B cell (primary cell): ENCODE measurements around the gene PHLDA3. TPM values are rescaled to one million over a fixed set of nuclear protein-coding genes. Genes with fewer than 3 reads are reported as not detected.

ENCODE experiments used
- ATAC-seq: fragments of 200-7000 bp; cut with Tn5 transposase; one replicate; pipeline ENCODE4 v1.10.0; 2021; ENCODE audit warnings: low read depth, mild to moderate bottlenecking, moderate number of reproducible peaks, moderate library complexity
- CTCF ChIA-PET: fragments of 350-600 bp; sonication (Branson Sonifier 250); formaldehyde crosslinking; loops from one replicate; lab custom pipeline; 2021; ENCODE audit warnings: antibody characterized with exemption, inconsistent platforms; lab: Charles Lee
- POLR2A ChIA-PET: fragments of 350-600 bp; sonication (Branson Sonifier 250); formaldehyde crosslinking; loops from one replicate; lab custom pipeline; 2021; ENCODE audit warnings: antibody characterized with exemption; lab: Charles Lee
- DNase-seq: peaks from one replicate; pipeline ENCODE4 v3.0.0; 2013
- H2AFZ ChIP-seq: 2 replicates; pipeline ENCODE4 v1.6.1; 2012; ENCODE audit warnings: mild to moderate bottlenecking, low read depth, low read length; ENCODE audit not compliant: insufficient read depth, poor library complexity, severe bottlenecking
- H3K27ac ChIP-seq, 2 donors: 1 replicate in 1 of 2; 2 replicates in 1 of 2; pipeline ENCODE4 v1.5.1; 2012 to 2013; ENCODE audit warnings: low read length in 2 of 2, mild to moderate bottlenecking in 2 of 2, moderate library complexity in 1 of 2
- H3K27me3 ChIP-seq, 4 experiments: fragments of 200-600 bp in 1 of 4; sonication (generic) in 1 of 4; replicated peaks in 1 of 4; 1 replicate in 2 of 4; 2 replicates in 2 of 4; pipeline versions ENCODE4 v1.6.1 to v1.7.0; 2013 to 2016; ENCODE audit warnings: low read length in 3 of 4, mild to moderate bottlenecking in 2 of 4, mixed read lengths in 1 of 4, moderate library complexity in 1 of 4; ENCODE audit not compliant: insufficient read depth in 4 of 4, control insufficient read depth in 3 of 4; ENCODE audit errors: control extremely low read depth in 1 of 4
- H3K36me3 ChIP-seq, 2 experiments: replicated peaks in 1 of 2; 1 replicate in 1 of 2; 2 replicates in 1 of 2; pipeline versions ENCODE4 v1.6.1 to v1.7.1; 2013; ENCODE audit warnings: low read length in 1 of 2; ENCODE audit not compliant: insufficient read depth in 2 of 2, control insufficient read depth in 1 of 2; ENCODE audit errors: control extremely low read depth in 1 of 2, extremely low read depth in 1 of 2
- H3K4me1 ChIP-seq, 2 donors: fragments of 200-600 bp in 1 of 2; sonication (generic) in 1 of 2; 1 replicate in 1 of 2; 2 replicates in 1 of 2; pipeline versions ENCODE4 v1.5.1 to v1.6.1; 2013 to 2017; ENCODE audit warnings: low read length in 2 of 2; ENCODE audit not compliant: control insufficient read depth in 2 of 2, insufficient read depth in 2 of 2
- H3K4me2 ChIP-seq: replicated peaks from 2 replicates; pipeline ENCODE3; 2012; ENCODE audit warnings: mild to moderate bottlenecking, low read depth, low read length; ENCODE audit not compliant: poor library complexity, severe bottlenecking
- H3K4me3 ChIP-seq, 5 experiments: fragments of 200-600 bp in 1 of 5; sonication (generic) in 1 of 5; 1 replicate in 3 of 5; 2 replicates in 2 of 5; pipeline versions ENCODE4 v1.5.1 to v1.7.0; 2011 to 2016; ENCODE audit warnings: low read length in 4 of 5, mild to moderate bottlenecking in 4 of 5, low read depth in 2 of 5, control low read depth in 1 of 5, moderate library complexity in 1 of 5; ENCODE audit not compliant: insufficient read depth in 1 of 5; ENCODE audit errors: control extremely low read depth in 1 of 5, extremely low read depth in 1 of 5
- H3K79me2 ChIP-seq: fragments of 200-600 bp; sonication (generic); one replicate; pipeline ENCODE4 v1.6.0; 2016; ENCODE audit warnings: low read length; ENCODE audit not compliant: control insufficient read depth, insufficient read depth
- H3K9ac ChIP-seq: fragments of 200-600 bp; sonication (generic); 2 replicates; pipeline ENCODE4 v1.6.1; 2017; ENCODE audit warnings: mild to moderate bottlenecking, low read length, moderate library complexity
- H3K9me3 ChIP-seq, 3 donors: one replicate each; pipeline versions ENCODE4 v1.6.1 to v1.7.1; 2013; ENCODE audit warnings: low read length in 2 of 3; ENCODE audit not compliant: control insufficient read depth in 2 of 3, insufficient read depth in 1 of 3; ENCODE audit errors: control extremely low read depth in 1 of 3
- H4K20me1 ChIP-seq: 2 replicates; pipeline ENCODE4 v1.6.0; 2012; ENCODE audit warnings: mild to moderate bottlenecking, low read length; ENCODE audit not compliant: insufficient read depth, control insufficient read depth, poor library complexity, severe bottlenecking
- H3K27ac Mint-ChIP-seq: one replicate; pipeline ENCODE4 v1.8.0; 2021; ENCODE audit warnings: mixed read lengths
- H3K27me3 Mint-ChIP-seq: one replicate; pipeline ENCODE4 v1.8.0; 2021; ENCODE audit warnings: mixed read lengths
- H3K4me1 Mint-ChIP-seq: one replicate; pipeline ENCODE4 v1.8.0; 2021; ENCODE audit warnings: mixed read lengths
- H3K4me3 Mint-ChIP-seq: one replicate; pipeline ENCODE4 v1.8.0; 2021; ENCODE audit warnings: mixed read lengths
- H3K9me3 Mint-ChIP-seq: one replicate; pipeline ENCODE4 v1.8.0; 2022; ENCODE audit warnings: mixed read lengths; ENCODE audit not compliant: insufficient read depth
- CTCF ChIP-seq: fragments of 200-600 bp; IDR thresholded peaks from one replicate; pipeline ENCODE4 v1.8.0; 2022; ENCODE audit warnings: antibody characterized with exemption, mild to moderate bottlenecking
- EZH2 ChIP-seq: IDR thresholded peaks from 2 replicates; pipeline ENCODE4 v1.6.1; 2012; ENCODE audit warnings: borderline replicate concordance, low read depth, mild to moderate bottlenecking, moderate library complexity, low read length; ENCODE audit not compliant: insufficient read depth, poor library complexity, severe bottlenecking
- WGBS: methylation state at CpG from one replicate; pipeline ENCODE4 v1.1.5; 2013; ENCODE audit warnings: missing lambda C conversion rate; ENCODE audit not compliant: insufficient coverage; 5-methylcytosine and 5-hydroxymethylcytosine counted together
- intact Hi-C: fragments of 100-400 bp; cut with micrococcal nuclease; formaldehyde crosslinking; loops from one replicate; pipeline ENCODE4 v1.10.0; 2022
- polyA plus RNA-seq: library from polyadenylated mRNA; depleted of rRNA; stranded (reverse); fragments of >200 nt; gene quantifications from 2 replicates; pipeline ENCODE4 v1.2.3, GENCODE V29; 2012
- total RNA-seq, 2 donors: library from RNA; stranded (reverse); fragments of 120-200 nt in 1 of 2; gene quantifications; 1 replicate in 1 of 2; 2 replicates in 1 of 2; pipeline versions ENCODE4 v1.2.3 to v1.2.4, GENCODE V29; 2013 to 2022

Gene PHLDA3
- total and polyA plus RNA-seq, 2 donors (not counting 1 experiment from before 2014, with no cell fraction given), result 0.20 to 0.30 TPM

- H2AFZ ChIP-seq, result no peak overlapping the region
- WGBS, result 84% methylated on average over 6 of the region's 6 CpGs
- ChIA-PET POLR2A (interaction anchor here (0.7 to 1.1 kb wide), 2 partner anchors 31 to 398 kb away, joined by 3 to 4 read pairs; no protein-coding TSS in a partner anchor), CTCF (interaction anchor here (2.0 kb wide), 1 partner anchor 36 kb away, joined by 9 read pairs; no protein-coding TSS in a partner anchor)
- no peaks in the 10 kb centered on the region for H3K36me3 ChIP-seq
- TF ChIP-seq CTCF, result no peak
- no peak for TF ChIP-seq EZH2
- intact Hi-C loops, result no loop called here
- H3K9me3 ChIP-seq, result no peaks in the 10 kb centered on the region
- Mint-ChIP-seq H3K27me3 (peaks cover 25% of the 10 kb centered on the region), H3K9me3 (no peaks in the 10 kb centered on the region), H3K4me1 (peaks cover 18% of the 10 kb centered on the region), H3K27ac (no peak overlapping the region), H3K4me3 (no peak overlapping the region)
- no peaks in the 10 kb centered on the region for H3K79me2 ChIP-seq
- no peaks in the 10 kb centered on the region for H4K20me1 ChIP-seq
- H3K27ac ChIP-seq, result no peak overlapping the region
- no peak overlapping the region for H3K9ac ChIP-seq
- H3K27me3 ChIP-seq, result peaks cover 0 to 25% (median 2%) of the 10 kb centered on the region in 4 experiments
- H3K4me1 ChIP-seq, result peaks cover 12 to 19% of the 10 kb centered on the region in 2 donors
- H3K4me2 ChIP-seq, result no peak overlapping the region
- H3K4me3 ChIP-seq, result no peak overlapping the region
- no peak for DNase-seq
- no peak for ATAC-seq
Measured at GRCh38 chr1:201476670-201477344, 7.8 kb upstream of the PHLDA3 start.

GRCh38 chr1:201475915-201476669 lies 7.1 kb upstream of the PHLDA3 start:
- H2AFZ ChIP-seq, result no peak overlapping the region
- intact Hi-C loops, result no loop called here
- Mint-ChIP-seq H3K27me3 (peaks cover 32% of the 10 kb centered on the region), H3K27ac (no peak overlapping the region), H3K4me3 (no peak overlapping the region), H3K9me3 (no peaks in the 10 kb centered on the region), H3K4me1 (peaks cover 13% of the 10 kb centered on the region)
- ChIA-PET POLR2A (interaction anchor here (0.7 kb wide), 1 partner anchor 398 kb away, joined by 4 read pairs; no protein-coding TSS in a partner anchor), CTCF (interaction anchor here (2.0 kb wide), 1 partner anchor 37 kb away, joined by 9 read pairs; no protein-coding TSS in a partner anchor)
- DNase-seq (no peak), ATAC-seq (no peak)
- no peak overlapping the region for H3K9ac ChIP-seq
- 89% methylated on average over 6 of the region's 8 CpGs for WGBS
- no peak overlapping the region for H3K4me3 ChIP-seq
- H4K20me1 ChIP-seq, result no peaks in the 10 kb centered on the region
- peaks cover 4 to 12% of the 10 kb centered on the region in 2 donors for H3K4me1 ChIP-seq
- no peaks in the 10 kb centered on the region for H3K36me3 ChIP-seq
- no peaks in the 10 kb centered on the region for H3K9me3 ChIP-seq
- no peak for TF ChIP-seq CTCF
- no peak for TF ChIP-seq EZH2
- no peak overlapping the region for H3K4me2 ChIP-seq
- H3K79me2 ChIP-seq, result no peaks in the 10 kb centered on the region
- H3K27ac ChIP-seq, result no peak overlapping the region
- peaks cover 0 to 21% (median 4%) of the 10 kb centered on the region in 4 experiments for H3K27me3 ChIP-seq
